GM19438 (cell line): Measurements from ENCODE around the gene BCLAF3.

ENCODE experiments used
- ATAC-seq: cut with Tn5 transposase; IDR thresholded peaks from one replicate; pipeline ENCODE4 v1.9.1; 2021; ENCODE audit warnings: low read depth; ENCODE audit not compliant: unreplicated experiment

Gene BCLAF3

GRCh38 chrX:19990556-19991349 lies at the start of gene BCLAF3:
BCLAF3 (minus strand) TSS chrX:19991061; CDS start chrX:19970264, 20,797 bp downstream.
- ATAC-seq: peak; percentile 95

GRCh38 chrX:20038966-20039365 lies 48.1 kb upstream of the BCLAF3 start:
- no peak for ATAC-seq

- no peak for ATAC-seq
These were observed 46.3 kb upstream of the BCLAF3 start for GRCh38 chrX:20037186-20037585.

GRCh38 chrX:20032201-20032600 lies 41.3 kb upstream of the BCLAF3 start:
- ATAC-seq: no peak

GRCh38 chrX:20029728-20030127 lies 38.9 kb upstream of the BCLAF3 start:
- ATAC-seq: no peak

GRCh38 chrX:20028588-20028987 lies 37.7 kb upstream of the BCLAF3 start:
- ATAC-seq: no peak

- no peak for ATAC-seq
These were observed 35.4 kb upstream of the BCLAF3 start for GRCh38 chrX:20026278-20026677.

- no peak for ATAC-seq
These were observed 29.0 kb upstream of the BCLAF3 start for GRCh38 chrX:20019672-20020365.

GRCh38 chrX:20016616-20016945 lies 25.7 kb upstream of the BCLAF3 start:
- no peak for ATAC-seq

- ATAC-seq: no peak
These were observed 25.2 kb upstream of the BCLAF3 start for GRCh38 chrX:20015945-20016615.

GRCh38 chrX:20015422-20015821 lies 24.6 kb upstream of the BCLAF3 start:
- peak; percentile 64 for ATAC-seq

- no peak for ATAC-seq
These were observed 20.7 kb upstream of the BCLAF3 start for GRCh38 chrX:20011608-20012007.

- no peak for ATAC-seq
These were observed 17.2 kb upstream of the BCLAF3 start for GRCh38 chrX:20007962-20008622.

GRCh38 chrX:20005883-20006282 lies 15.0 kb upstream of the BCLAF3 start:
- no peak for ATAC-seq

GRCh38 chrX:20001588-20001987 lies 10.7 kb upstream of the BCLAF3 start:
- ATAC-seq: no peak

GRCh38 chrX:19991350-19991718 lies 473 bp upstream of the BCLAF3 start:
- ATAC-seq: no peak

- ATAC-seq: peak; percentile 8
These were observed 708 bp downstream of the BCLAF3 start for GRCh38 chrX:19990151-19990555.

- no peak for ATAC-seq
These were observed 3.0 kb downstream of the BCLAF3 start for GRCh38 chrX:19987856-19988255.

GRCh38 chrX:19986531-19986930 lies 4.3 kb downstream of the BCLAF3 start:
- ATAC-seq: no peak

- no peak for ATAC-seq
These were observed 8.9 kb downstream of the BCLAF3 start for GRCh38 chrX:19981947-19982346.

GRCh38 chrX:19975845-19976244 lies 15.0 kb downstream of the BCLAF3 start:
- ATAC-seq: no peak
